ENCODE data around the gene IFT20.

GRCh38 chr17:28326114-28326513, 9.2 kb downstream of the IFT20 start:
- TF ChIP-seq CTCF (IDR thresholded peaks at IDR 0.05; ENCODE audit: low read depth, low read length) (no peak), EZH2phosphoT487 (IDR thresholded peaks at IDR 0.05; ENCODE audit: low read depth) (no peak)
